ENCODE data around the gene EXOC3L2. TPM values are rescaled to one million over a fixed set of nuclear protein-coding genes. Genes with fewer than 3 reads are reported as not detected.

EXOC3L2 gene
- total and polyA plus RNA-seq, 2 of the 8 experiments (the other 6 are each of a cell fraction or from before 2014, with no cell fraction given) = 1.4 to 1.6 TPM

DNA sequence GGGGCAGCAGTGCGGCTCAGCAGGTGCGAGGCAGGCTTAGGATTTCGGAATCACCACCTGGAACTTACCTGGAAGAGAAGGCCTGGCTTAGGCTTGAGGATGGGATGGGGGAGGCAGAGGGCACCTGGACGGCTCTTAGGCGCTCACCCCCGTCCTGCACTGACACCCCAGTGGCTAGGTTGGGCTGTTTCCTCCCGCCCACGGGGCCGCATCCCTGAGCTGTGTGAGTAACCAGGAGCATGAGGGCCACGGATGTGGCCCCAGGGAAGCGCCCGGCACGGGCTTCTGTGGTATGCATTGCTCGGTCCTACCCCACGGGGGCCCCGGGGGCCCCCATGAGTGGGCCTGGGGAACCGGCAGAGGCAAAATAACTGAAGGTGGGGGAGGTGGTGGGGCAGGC is 82.1 kb downstream of the EXOC3L2 start:
- H3K9ac ChIP-seq (replicated peaks in 1 of 4; ENCODE audit: extremely low read depth in 1 of 4, low read depth in 3 of 4, low read length in 3 of 4) = no peak overlapping the region
- no peaks in the 10 kb centered on the region for H3K79me1 ChIP-seq (ENCODE audit: low read depth, low read length)
- H2BK5ac ChIP-seq (ENCODE audit: low read depth, low read length) = no peak overlapping the region
- FAIRE-seq (no peak), DNase-seq (ENCODE audit: low read depth in 1 of 2, low spot score in 2 of 2) (no peak)
- H3K9me3 ChIP-seq (ENCODE audit: insufficient read depth in 2 of 2, low read depth in 1 of 2, low read length in 1 of 2) = no peaks in the 10 kb centered on the region
- H3K4me1 ChIP-seq (replicated peaks in 1 of 4; ENCODE audit: control insufficient read depth in 3 of 4, insufficient read depth in 4 of 4, low read length in 3 of 4) = peaks cover 0 to 17% (median 8%) of the 10 kb centered on the region in 4 experiments; a peak in 5 of 7 replicates
- peaks cover 0 to 6% of the 10 kb centered on the region in 2 experiments for H4K20me1 ChIP-seq (replicated peaks in 1 of 2; ENCODE audit: control insufficient read depth in 1 of 2, insufficient read depth in 2 of 2, low read length in 2 of 2)
- no peak overlapping the region for H2BK120ac ChIP-seq (replicated peaks; ENCODE audit: low read depth, low read length)
- H2BK12ac ChIP-seq (ENCODE audit: low read depth, low read length) = no peak overlapping the region
- H2AK5ac ChIP-seq (ENCODE audit: low read depth, low read length) = no peak overlapping the region
- WGBS, 2 experiments (ENCODE audit: extremely low coverage in 1 of 2, insufficient coverage in 1 of 2, insufficient read length in 1 of 2, insufficient replicate concordance in 2 of 2, low coverage in 1 of 2, low lambda C conversion rate in 2 of 2, missing lambda C conversion rate in 1 of 2) = 83% methylated on average over 14 of the region's 17 CpGs; no CpG with 5 or more reads in 1 of the 2 experiments
- H4K91ac ChIP-seq (replicated peaks; ENCODE audit: insufficient read length, low read length) = no peak overlapping the region
- peaks cover 0 to 5% (median 3%) of the 10 kb centered on the region in 4 experiments; a peak in 3 of 7 replicates for H3K27me3 ChIP-seq (replicated peaks in 1 of 4; ENCODE audit: control insufficient read depth in 3 of 4, extremely low read depth in 1 of 4, insufficient read depth in 3 of 4, low read length in 3 of 4)
- H3K18ac ChIP-seq (ENCODE audit: extremely low read depth, low read length) = no peak overlapping the region
- no peak overlapping the region for H2BK20ac ChIP-seq (ENCODE audit: low read length)
- no peak overlapping the region for H3K23ac ChIP-seq (ENCODE audit: insufficient read length)
- no peaks in the 10 kb centered on the region for H3K79me2 ChIP-seq (ENCODE audit: control insufficient read depth in 1 of 2, insufficient read depth in 2 of 2, low read length in 2 of 2)
- no peak overlapping the region for H3K56ac ChIP-seq (replicated peaks; ENCODE audit: insufficient read length, low read depth, low read length)
- H3K27ac ChIP-seq (ENCODE audit: low read depth, low read length) = no peak overlapping the region
- H3K4me3 ChIP-seq (ENCODE audit: extremely low read depth in 1 of 4, insufficient read depth in 2 of 4, low read depth in 3 of 4, low read length in 4 of 4) = no peak overlapping the region
- H3K4me2 ChIP-seq (ENCODE audit: insufficient read depth in 1 of 2, low read depth in 2 of 2, low read length in 2 of 2) = no peak overlapping the region
- TF ChIP-seq FOSL1 (IDR thresholded peaks at IDR 0.05; ENCODE audit: insufficient read depth, low read depth, low read length) = no peak
- no peak for TF ChIP-seq SP4 (IDR thresholded peaks at IDR 0.05; ENCODE audit: low read length)
- TF ChIP-seq BCL11A (IDR thresholded peaks at IDR 0.05; ENCODE audit: low read depth in 2 of 2, low read length in 2 of 2) = no peak
- no peak for TF ChIP-seq SIN3A (conservative IDR thresholded peaks at IDR 0.05 in 1 of 2, IDR thresholded peaks at IDR 0.05 in 1 of 2; ENCODE audit: low read depth in 1 of 2, low read length in 2 of 2)
- TF ChIP-seq BRCA1 (IDR thresholded peaks at IDR 0.05; ENCODE audit: low read depth, low read length) = no peak
- TF ChIP-seq TBP (IDR thresholded peaks at IDR 0.05; ENCODE audit: low read depth, low read length) = no peak
- H3K14ac ChIP-seq (ENCODE audit: insufficient read length) = no peak overlapping the region
- H3K36me3 ChIP-seq (ENCODE audit: control insufficient read depth in 2 of 4, insufficient read depth in 4 of 4, low read length in 3 of 4) = no peaks in the 10 kb centered on the region
- ChIA-PET POLR2A (ENCODE audit: partially characterized antibody) (interaction anchor here (0.6 to 3.7 kb wide), 3 partner anchors 8 to 72 kb away, joined by 3 to 21 read pairs (median 3); no protein-coding TSS in a partner anchor), CTCF (ENCODE audit: partially characterized antibody) (interaction anchor here (0.6 to 5.6 kb wide), 9 partner anchors 9 to 313 kb away, joined by 3 to 54 read pairs (median 6); partner anchors contain the start of gene TRAPPC6A)
- no peak overlapping the region for H2BK15ac ChIP-seq (ENCODE audit: low read length)
- no peaks in the 10 kb centered on the region for H3K23me2 ChIP-seq (ENCODE audit: low read depth, low read length)
- no peak overlapping the region for H3K4ac ChIP-seq (replicated peaks; ENCODE audit: insufficient read length, low read depth, low read length)
- H4K5ac ChIP-seq (ENCODE audit: insufficient read length, low read depth, low read length) = no peak overlapping the region
- no peak overlapping the region for H4K8ac ChIP-seq (ENCODE audit: extremely low read depth, insufficient read depth, low read length)
- H2AFZ ChIP-seq (ENCODE audit: low read length) = no peak overlapping the region

Data from H1 (cell line).